Gastrocnemius medialis (tissue), 4 donors: ENCODE results near the gene PLXNA1.

Experiments
- CTCF ChIP-seq, 5 experiments: fragments of 450-650 bp in 3 of 5; fragments of 200-600 bp in 2 of 5; sonication (generic) in 2 of 5; IDR thresholded peaks in 4 of 5; conservative IDR thresholded peaks in 1 of 5; 1 replicate in 4 of 5; 2 replicates in 1 of 5; pipeline ENCODE4 v1.5.1; 2016 to 2019; ENCODE audit warnings: antibody characterized with exemption in 5 of 5, mild to moderate bottlenecking in 3 of 5, moderate library complexity in 3 of 5
- POLR2A ChIP-seq, 2 donors: fragments of 450-650 bp; IDR thresholded peaks; one replicate each; pipeline ENCODE4 v1.6.1; 2017; ENCODE audit warnings: antibody characterized with exemption in 2 of 2, mild to moderate bottlenecking in 2 of 2, moderate library complexity in 2 of 2

DNA sequence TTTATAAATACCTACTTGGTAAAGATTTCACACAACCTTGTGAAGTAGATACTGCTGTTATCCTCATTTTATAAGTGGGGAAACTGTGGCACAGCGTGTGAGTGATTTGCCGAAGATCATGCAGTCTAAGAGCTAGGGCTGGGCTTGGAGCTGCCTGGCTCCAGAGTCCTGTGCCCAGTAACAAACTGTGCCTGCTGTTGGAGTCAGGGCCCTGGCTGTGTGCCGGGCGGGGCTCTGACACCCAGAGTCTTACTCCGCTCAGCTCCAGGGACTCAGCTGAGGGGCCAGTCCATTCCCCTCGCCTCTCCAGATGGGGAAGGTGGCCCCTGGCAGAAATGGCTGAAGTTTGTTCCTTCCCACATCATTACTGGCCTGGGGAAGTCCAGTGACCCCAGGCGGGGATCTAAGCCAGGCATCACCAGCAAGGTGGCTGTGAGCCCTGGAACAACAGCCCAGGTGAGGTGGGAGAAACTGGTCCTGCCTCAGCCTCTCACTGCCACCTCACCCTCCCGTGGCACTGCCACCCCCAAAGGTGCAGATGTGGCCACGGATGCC is 17.3 kb upstream of the PLXNA1 start:
- no peak for TF ChIP-seq CTCF (IDR thresholded peaks at IDR 0.05 in 4 of 5, conservative IDR thresholded peaks at IDR 0.05 in 1 of 5)
- no peak for TF ChIP-seq POLR2A (IDR thresholded peaks at IDR 0.05)
